ENCODE data around the gene ASTN2.

DNA sequence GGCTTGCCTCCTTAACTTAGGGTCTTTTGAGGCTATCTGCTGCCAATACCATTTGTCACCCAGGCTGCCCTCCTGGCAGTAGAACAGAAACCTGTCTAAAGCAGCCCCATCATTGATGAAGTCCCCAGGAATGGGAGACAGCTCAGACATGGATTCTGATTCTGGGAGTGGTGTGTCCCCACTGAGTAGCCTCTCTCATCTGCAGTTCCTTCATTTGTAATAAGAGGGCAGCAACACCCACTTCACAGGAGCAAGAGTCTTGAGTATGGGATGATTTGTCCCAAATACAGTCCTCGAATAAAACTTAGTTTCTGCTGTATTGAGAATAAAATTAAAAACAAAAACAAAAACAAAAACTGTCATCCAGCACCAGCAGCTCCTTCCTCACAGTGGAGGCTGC is 167.6 kb downstream of the ASTN2 start:
- TF ChIP-seq, protein P1, sequence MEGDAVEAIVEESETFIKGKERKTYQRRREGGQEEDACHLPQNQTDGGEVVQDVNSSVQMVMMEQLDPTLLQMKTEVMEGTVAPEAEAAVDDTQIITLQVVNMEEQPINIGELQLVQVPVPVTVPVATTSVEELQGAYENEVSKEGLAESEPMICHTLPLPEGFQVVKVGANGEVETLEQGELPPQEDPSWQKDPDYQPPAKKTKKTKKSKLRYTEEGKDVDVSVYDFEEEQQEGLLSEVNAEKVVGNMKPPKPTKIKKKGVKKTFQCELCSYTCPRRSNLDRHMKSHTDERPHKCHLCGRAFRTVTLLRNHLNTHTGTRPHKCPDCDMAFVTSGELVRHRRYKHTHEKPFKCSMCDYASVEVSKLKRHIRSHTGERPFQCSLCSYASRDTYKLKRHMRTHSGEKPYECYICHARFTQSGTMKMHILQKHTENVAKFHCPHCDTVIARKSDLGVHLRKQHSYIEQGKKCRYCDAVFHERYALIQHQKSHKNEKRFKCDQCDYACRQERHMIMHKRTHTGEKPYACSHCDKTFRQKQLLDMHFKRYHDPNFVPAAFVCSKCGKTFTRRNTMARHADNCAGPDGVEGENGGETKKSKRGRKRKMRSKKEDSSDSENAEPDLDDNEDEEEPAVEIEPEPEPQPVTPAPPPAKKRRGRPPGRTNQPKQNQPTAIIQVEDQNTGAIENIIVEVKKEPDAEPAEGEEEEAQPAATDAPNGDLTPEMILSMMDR (IDR thresholded peaks at IDR 0.05): no peak
- TF ChIP-seq POLR2A (IDR thresholded peaks at IDR 0.05): no peak

Measured in lower leg skin (tissue), 3 donors.